Neutrophil (primary cell): ENCODE measurements around the gene IDH3A.

Experiments used
- H3K27ac ChIP-seq: fragments of 200-600 bp; sonication (generic); 2 replicates; pipeline ENCODE4 v1.5.1; 2016; ENCODE audit warnings: mild to moderate bottlenecking, moderate library complexity
- H3K27me3 ChIP-seq: fragments of 200-600 bp; sonication (generic); 2 replicates; pipeline ENCODE4 v1.6.0; 2016; ENCODE audit warnings: mild to moderate bottlenecking
- H3K36me3 ChIP-seq: fragments of 200-600 bp; sonication (generic); 2 replicates; pipeline ENCODE4 v1.5.1; 2017
- H3K4me1 ChIP-seq, 2 experiments: fragments of 200-600 bp in 1 of 2; sonication (generic) in 1 of 2; 1 replicate in 1 of 2; 2 replicates in 1 of 2; pipeline versions ENCODE4 v1.5.1 to v1.6.1; 2013 to 2016; ENCODE audit warnings: low read depth in 1 of 2, low read length in 1 of 2, mild to moderate bottlenecking in 1 of 2, moderate library complexity in 1 of 2; ENCODE audit not compliant: control insufficient read depth in 1 of 2, insufficient read depth in 1 of 2
- H3K4me3 ChIP-seq, 2 experiments: fragments of 200-600 bp in 1 of 2; sonication (generic) in 1 of 2; 1 replicate in 1 of 2; 2 replicates in 1 of 2; pipeline ENCODE4 v1.5.1; 2013 to 2016; ENCODE audit warnings: low read depth in 1 of 2, low read length in 1 of 2, mild to moderate bottlenecking in 1 of 2, moderate library complexity in 1 of 2
- H3K9me3 ChIP-seq: fragments of 200-600 bp; sonication (generic); 2 replicates; pipeline ENCODE4 v1.5.1; 2016
- CTCF ChIP-seq: fragments of 200-600 bp; sonication (generic); IDR thresholded peaks from 2 replicates; pipeline ENCODE4 v1.5.1; 2016; ENCODE audit warnings: antibody characterized with exemption

IDH3A gene

GRCh38 chr15:78103406-78104118, 45.6 kb upstream of the IDH3A start:
- Histone ChIP-seq H3K4me3 (no peak overlapping the region), H3K27ac (peak overlapping the region; percentile 2), H3K4me1 (peaks cover 14 to 15% of the 10 kb centered on the region in 2 experiments), H3K27me3 (no peaks in the 10 kb centered on the region), H3K9me3 (no peaks in the 10 kb centered on the region), H3K36me3 (no peaks in the 10 kb centered on the region)
- TF ChIP-seq CTCF = no peak

DNA sequence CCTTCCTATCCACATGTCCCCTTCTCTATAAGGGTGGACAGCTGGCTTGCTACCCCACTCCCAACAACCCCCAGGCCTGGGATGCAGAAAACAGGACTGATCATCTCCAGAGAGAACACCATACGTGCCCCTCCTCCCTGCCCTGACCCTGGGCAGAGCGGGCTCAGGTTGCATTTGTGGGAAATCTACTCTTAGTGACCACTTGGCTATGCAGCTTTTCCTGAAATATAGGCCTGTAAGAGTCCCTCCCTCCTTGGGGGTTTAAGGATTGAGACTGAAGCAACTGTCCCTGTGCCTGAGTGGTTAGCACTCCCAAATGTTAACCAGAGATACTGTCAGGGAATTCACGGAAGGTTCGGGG, 45.1 kb upstream of the IDH3A start:
- H3K27me3 ChIP-seq = no peaks in the 10 kb centered on the region
- no peak overlapping the region for H3K27ac ChIP-seq
- no peaks in the 10 kb centered on the region for H3K9me3 ChIP-seq
- no peaks in the 10 kb centered on the region for H3K36me3 ChIP-seq
- TF ChIP-seq CTCF = no peak
- H3K4me3 ChIP-seq = no peak overlapping the region
- H3K4me1 ChIP-seq = peaks cover 14 to 15% of the 10 kb centered on the region in 2 experiments

DNA sequence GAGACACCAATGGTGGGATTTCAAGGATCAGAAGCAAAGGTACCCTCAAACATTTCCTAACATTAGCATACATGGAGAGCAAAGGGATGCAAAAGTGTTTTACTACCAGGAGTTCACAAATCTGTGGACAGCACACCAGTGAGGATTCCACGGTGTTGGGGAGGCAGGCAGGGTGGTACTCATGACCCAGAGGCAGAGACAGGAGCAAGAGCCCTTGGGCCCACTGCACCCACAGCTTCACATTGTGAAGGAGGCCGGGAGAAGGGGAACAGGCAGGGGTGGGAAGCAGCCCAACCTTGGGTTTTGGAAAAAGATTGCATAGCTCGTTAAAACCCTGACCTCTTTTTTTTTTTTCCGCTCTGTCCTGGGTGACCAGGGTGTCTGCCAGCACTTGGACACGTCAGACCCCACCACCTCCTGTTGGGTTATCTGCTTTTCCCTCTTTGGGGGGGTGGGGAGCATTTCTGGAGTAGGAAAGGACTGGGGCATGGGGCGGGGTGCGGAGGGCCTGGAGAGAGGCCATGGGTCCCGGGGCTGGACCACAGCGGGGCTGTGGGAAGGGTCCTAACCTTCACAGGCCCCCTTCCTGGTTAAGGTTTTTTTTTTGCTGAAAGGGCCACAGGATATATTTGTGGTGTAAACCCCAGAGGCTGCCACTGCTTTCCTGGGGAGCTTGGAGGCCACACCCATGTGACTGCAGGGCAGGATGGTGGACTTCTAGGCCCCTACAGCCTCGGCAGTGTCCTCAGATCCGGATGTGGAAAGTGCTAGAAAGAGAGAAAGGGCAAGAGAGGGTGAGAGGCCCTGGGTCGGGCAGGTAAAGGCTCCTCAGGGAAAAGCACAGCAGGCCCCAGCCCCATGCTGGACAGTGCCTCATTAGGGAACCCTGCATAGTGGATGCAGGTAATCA, 44.3 kb upstream of the IDH3A start:
- no peaks in the 10 kb centered on the region for H3K27me3 ChIP-seq
- no peak for TF ChIP-seq CTCF
- H3K4me3 ChIP-seq = no peak overlapping the region
- H3K4me1 ChIP-seq = peaks cover 14 to 15% of the 10 kb centered on the region in 2 experiments
- no peaks in the 10 kb centered on the region for H3K9me3 ChIP-seq
- no peaks in the 10 kb centered on the region for H3K36me3 ChIP-seq
- no peak overlapping the region for H3K27ac ChIP-seq

- Histone ChIP-seq H3K27me3 (no peaks in the 10 kb centered on the region), H3K36me3 (no peaks in the 10 kb centered on the region), H3K27ac (no peak overlapping the region), H3K4me3 (no peak overlapping the region), H3K9me3 (no peaks in the 10 kb centered on the region), H3K4me1 (peaks cover 14 to 15% of the 10 kb centered on the region in 2 experiments)
- TF ChIP-seq CTCF = no peak
Measured at GRCh38 chr15:78105476-78106241, 43.5 kb upstream of the IDH3A start.

DNA sequence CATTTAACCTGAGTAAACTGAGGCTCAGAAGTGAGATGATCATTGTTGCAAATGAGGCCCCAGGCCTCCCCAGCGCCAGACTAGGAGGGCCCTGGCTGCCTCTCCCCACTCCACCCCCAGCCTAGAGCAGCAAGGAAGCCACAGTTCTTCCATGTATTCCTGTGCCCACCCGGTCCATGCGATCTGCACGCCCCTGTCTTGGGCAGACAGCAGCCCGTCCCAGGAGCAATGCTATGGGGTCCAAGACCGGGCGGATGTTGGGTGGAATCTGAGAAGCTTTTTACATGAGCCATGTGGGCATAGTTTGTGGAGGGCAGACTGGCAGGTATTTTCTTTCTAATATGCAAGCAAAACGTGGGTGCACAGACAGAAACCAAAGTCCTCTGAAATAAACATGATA, 41.7 kb upstream of the IDH3A start:
- Histone ChIP-seq H3K27ac (no peak overlapping the region), H3K27me3 (no peaks in the 10 kb centered on the region), H3K36me3 (no peaks in the 10 kb centered on the region), H3K4me3 (no peak overlapping the region), H3K4me1 (peaks cover 14 to 15% of the 10 kb centered on the region in 2 experiments), H3K9me3 (no peaks in the 10 kb centered on the region)
- TF ChIP-seq CTCF = no peak
